ENCODE data around the gene LTF. TPM values are rescaled to one million over a fixed set of nuclear protein-coding genes. Genes with fewer than 3 reads are reported as not detected.

Gene LTF
- total RNA-seq, 1 donor from 2014 or later: not detected

DNA sequence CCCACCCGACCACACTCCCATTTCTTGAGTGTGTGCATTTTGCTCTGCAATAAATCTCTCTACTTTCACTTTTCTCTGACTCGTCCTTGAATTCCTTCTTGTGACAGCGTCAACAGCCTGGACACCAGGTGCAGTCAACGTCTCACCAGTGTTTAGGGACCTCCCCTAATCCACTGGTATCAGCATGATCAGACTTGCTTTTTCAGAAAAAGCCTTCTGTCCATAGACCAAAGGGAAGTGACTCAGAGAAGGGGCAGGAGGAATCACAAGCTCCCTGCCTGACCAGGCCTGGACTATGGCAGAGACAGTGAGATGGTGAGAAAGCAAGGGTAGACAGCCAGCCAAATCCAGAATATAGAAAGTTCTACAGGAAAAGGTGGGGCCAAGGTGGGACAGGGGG is 78.5 kb downstream of the LTF start:
- Mint-ChIP-seq H3K27me3 (ENCODE audit: low read depth) (peaks cover 6% of the 10 kb centered on the region), H3K4me3 (no peak overlapping the region), H3K27ac (ENCODE audit: unreplicated experiment) (no peak overlapping the region), H3K36me3 (ENCODE audit: low read depth) (no peaks in the 10 kb centered on the region), H3K4me1 (no peaks in the 10 kb centered on the region), H3K9me3 (peaks cover 6% of the 10 kb centered on the region)
- no peak for DNase-seq (ENCODE audit: low read depth, low spot score)
- no peak for TF ChIP-seq CTCF (conservative IDR thresholded peaks at IDR 0.05)

Other genes starting within 250 kb of the LTF start
- not detected in 2 replicates for gene CCR3, start 222.4 kb downstream of the LTF start, total RNA-seq
- not detected in 2 replicates for gene CCR2, start 110.8 kb downstream of the LTF start, total RNA-seq
- gene CCR5, start 94.0 kb downstream of the LTF start, total RNA-seq: not detected in 2 replicates
- gene CCRL2, start 57.6 kb downstream of the LTF start, total RNA-seq: not detected in 2 replicates
- not detected in 2 replicates for gene RTP3, start 33.1 kb upstream of the LTF start, total RNA-seq
- 0.12 TPM in 1 of 2 replicates, not detected in the other for gene LRRC2, start 101.4 kb upstream of the LTF start, total RNA-seq
- gene FAM240A, start 147.6 kb upstream of the LTF start, total RNA-seq: not detected in 2 replicates
- 0.16 and 0.26 TPM in 2 replicates for gene ALS2CL, start 228.8 kb upstream of the LTF start, total RNA-seq
- gene TMIE, start 236.5 kb upstream of the LTF start, total RNA-seq: 0.30 TPM in 1 of 2 replicates, not detected in the other

Measured in neural crest cell (in vitro differentiated cells).